ENCODE results near the gene TPP1. TPM values are rescaled to one million over a fixed set of nuclear protein-coding genes. Genes with fewer than 3 reads are reported as not detected.
A peak's percentile ranks its signal among the peaks of the same experiment; 100 is the strongest.

Gene TPP1
- 100 to 1,000 TPM; 111 to 131 (median 118) TPM for polyA plus RNA-seq (ENCODE audit: insufficient read length in 3 of 3)

DNA sequence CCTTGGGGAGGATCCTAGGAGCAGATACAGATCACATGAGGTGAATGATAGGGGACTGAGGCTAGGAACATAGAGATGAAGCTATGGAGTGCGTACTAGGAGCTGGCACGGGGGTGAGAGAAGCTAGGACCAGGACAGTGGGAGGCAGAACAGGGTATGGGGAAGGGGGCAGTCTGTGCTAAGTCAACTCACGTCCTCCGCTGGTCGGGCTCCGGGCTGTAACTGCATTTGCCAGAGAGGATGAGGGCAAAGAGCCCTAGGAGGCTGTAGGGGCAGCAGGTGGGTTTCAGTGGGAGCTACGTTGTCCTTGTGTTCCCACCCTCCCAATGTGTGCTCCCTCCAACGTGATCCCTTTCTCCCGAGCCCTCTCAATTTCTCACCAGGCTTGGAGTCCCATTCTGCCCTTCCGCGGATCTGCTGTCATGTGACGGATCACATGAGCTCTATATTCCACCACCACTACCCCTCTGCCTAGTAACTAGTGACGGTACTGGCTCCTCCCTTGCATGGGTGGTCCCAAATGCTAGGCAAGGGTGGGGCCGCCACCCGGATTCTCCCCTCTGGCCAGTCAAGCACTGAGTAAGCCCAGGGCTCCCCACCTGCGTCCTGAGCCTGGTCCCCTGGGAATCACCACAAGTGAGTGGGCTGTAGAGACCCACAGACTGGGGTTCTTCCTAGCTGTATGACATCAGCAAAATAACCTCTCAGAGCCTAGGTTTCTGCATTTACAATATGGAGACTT lies at the start of gene TPP1:
TSS of gene TPP1 (minus strand) at position 419 of the 742 bp plus-strand sequence. CDS start at position 397, 22 bp downstream.
- peak; percentile 87 to 94 (median 89) for DNase-seq (ENCODE audit: low read depth in 3 of 3, low spot score in 2 of 3)

DNA sequence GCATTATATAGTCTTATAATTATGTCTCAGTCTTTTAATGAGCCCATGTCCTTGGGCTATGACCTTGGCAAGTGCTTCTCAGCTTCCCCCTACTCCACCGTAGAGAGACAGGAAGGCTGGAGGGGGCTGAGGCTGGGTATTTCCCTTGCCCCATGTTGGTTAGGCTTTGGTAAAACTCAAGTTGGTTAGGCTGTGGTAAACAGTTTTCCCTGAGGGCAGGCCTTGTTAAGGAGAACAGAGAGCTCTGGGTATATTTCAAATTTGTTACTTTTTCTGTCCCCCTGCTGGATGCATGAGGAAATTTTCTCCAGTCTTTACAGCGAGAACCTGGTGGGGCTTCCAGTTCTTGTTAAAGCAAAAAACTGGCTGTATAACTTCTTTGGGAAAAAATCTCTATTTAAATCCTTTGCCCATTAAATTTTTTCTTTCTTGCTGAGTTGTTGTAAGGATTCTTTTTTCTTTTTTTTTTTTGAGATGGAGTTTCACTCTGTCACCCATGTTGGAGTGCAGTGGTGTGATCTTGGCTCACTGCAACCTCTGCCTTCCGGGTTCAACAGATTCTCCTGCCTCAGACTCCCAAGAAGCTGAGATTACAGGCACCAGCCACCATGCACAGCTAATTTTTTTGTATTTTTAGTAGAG lies 48.6 kb upstream of the TPP1 start:
- no peak for DNase-seq (ENCODE audit: low read depth in 3 of 3, low spot score in 2 of 3)

DNA sequence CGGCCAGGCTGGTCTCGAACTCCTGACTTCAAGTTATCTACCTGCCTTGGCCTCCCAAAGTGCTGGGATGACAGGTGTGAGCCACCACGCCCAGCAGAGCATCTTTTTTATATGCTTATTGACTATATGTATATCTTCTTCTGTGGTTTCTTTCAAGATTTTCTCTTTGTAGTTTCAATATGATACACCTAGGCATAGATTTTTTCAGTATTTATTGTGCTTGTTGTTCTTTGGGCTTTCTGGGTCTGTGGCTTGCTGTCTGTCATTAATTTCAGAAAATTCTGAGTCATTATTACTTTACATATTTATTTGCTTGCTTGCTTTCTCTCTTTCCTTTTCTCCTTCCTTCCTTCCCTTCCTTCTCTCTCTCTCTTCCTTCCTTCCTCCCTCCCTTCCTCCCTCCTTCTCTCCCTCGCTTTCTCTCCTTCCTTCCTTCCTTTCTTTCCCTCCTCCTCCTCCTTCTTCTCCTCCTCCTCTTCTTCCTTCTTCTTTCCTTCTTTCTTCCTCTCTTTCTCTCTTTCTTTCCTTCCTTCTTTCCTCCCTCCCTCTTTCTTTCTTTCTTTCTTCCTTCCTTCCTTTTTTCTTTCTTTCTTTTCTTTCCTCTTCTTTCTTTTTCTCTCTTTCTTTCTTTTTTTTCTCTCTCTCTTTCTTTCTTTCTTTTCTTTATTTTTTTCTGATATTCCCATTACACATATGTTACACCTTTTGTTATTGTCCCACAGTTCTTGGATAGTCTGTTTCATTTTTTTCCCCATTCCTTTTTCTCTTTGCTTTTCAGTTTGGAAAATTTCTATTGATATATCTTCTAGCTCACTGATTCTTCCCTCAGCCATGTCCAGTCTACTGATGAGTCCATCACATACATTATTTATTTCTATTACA lies 47.3 kb upstream of the TPP1 start:
- DNase-seq (ENCODE audit: low read depth in 3 of 3, low spot score in 2 of 3) = no peak

DNA sequence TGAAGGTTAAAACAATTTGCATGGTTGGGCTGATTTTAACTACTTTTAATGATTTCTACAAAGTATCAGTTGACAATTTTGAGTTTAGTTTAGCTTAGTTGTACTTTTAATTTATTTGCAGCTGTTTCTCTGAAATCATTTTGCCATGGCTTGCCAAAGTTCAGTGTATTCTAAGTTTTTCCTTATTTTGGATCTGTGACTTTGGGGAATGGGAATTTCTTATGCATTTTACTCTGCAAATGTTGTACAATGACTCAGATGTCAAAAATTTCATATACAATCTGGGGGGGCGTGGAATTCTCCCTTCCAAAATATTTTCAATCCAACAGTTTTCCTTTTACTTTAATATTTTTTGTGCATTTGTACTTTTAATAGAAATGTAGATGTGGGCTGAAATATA lies 45.3 kb upstream of the TPP1 start:
- no peak for DNase-seq (ENCODE audit: low read depth in 3 of 3, low spot score in 2 of 3)

DNA sequence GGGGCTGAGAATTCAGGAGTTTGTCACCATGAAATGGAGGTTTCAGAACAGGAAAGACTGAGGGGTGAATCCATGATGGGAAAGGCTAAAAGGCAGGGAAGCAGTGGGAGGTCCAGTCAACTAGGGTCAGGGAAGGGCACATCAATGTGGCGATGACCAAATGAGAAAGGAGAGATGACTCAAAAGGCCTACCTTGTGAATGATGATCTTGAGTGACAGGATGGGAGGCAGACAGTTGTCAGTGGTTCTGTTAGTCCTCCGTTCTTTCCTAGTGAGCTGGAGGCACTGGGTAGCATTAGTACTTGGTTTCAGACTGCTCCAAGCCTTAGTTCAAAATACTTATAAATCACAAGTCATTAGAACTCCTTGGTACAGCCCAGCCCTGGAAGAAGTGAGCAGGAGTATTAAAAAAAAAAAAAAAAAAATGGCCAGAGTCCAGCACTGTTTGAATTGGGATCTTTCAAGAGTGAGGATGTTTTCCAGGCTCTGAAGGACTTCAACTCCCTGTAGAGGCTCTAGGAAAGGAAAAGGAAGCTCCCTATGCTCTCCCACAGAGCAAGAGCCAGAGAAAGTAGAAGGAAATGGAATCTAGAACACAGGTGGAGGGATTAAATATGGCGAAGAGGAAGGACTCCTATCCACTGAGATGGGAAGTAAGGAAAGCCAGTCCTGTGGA lies 44.7 kb upstream of the TPP1 start:
- DNase-seq (ENCODE audit: low read depth in 3 of 3, low spot score in 2 of 3) = no peak

DNA sequence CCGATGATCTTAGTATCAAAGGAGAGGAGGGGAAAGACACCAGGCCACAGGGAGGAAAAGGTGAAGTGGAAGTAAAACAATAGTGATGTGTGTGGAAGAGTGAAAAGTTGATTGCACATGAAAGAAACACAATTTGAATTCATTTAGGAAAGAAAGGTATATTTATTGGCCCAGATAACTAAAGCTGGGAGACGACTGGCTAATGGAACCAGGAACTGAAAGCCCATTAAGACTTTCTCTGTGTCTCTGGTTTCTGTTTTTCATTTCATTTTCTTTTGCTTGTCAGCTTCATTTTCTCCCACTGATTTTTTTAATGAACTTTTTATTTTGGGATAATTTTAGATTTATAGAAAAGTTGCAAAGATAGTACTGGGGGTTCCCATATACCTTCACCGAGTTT lies 41.5 kb upstream of the TPP1 start:
- DNase-seq (ENCODE audit: low read depth in 3 of 3, low spot score in 2 of 3) = no peak

DNA sequence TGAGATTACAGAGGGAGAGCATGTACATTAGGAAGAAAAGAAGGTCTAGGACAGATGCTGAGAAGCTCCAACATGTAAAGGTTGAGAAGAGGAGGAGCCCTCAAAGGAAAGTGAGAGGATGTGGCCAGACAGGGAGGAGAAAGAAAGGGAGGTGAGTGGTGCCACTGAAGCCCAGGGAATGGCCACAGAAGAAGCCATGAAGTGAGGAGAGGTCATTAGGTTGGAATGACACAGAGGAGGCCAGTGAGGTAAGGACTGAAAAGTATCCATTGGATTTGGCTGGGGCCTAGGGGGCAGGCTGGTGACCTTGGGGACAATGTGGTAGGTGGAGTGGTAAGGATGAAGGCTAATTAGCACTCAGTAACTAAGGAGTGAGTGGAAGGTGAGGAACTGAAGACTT lies 39.4 kb upstream of the TPP1 start:
- no peak for DNase-seq (ENCODE audit: low read depth in 3 of 3, low spot score in 2 of 3)

DNA sequence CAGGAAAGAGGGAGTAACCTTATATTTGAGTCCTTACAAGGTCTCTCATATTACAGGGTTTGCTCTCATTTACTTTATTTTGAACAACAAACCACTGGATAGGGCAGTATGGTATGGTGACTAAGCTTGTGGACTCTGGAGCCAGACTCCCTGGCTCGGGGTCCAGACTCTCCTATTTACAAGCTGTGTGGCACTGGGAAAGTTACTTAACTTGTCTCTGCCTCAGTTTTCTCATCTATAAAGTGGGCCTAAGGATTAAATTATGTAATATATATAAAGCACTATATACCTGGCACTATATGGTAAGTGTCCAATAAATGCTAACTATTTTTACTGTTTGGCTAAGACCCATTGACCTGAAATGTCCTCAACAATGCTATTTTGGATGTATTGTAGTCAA lies 38.1 kb upstream of the TPP1 start:
- no peak for DNase-seq (ENCODE audit: low read depth in 3 of 3, low spot score in 2 of 3)

DNA sequence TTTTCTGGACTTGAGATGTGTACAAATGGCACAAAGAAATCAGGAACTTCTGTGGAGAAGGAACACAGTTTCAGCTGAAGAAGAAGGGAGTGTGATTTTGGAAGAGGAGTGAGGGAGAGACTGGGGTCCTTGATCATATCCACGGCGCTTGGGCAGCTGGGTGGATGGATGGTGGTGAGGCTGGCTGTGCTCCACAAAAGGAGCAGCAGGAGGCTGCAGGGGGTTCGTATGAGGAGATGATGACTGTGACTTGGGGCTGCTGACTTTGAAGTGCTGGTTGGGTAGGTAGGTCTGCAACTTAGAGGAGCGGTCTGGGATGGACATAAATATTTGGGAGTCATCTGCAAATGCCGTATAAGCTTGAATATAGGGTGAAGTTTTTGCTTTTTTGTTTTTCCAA lies 37.7 kb upstream of the TPP1 start:
- DNase-seq (ENCODE audit: low read depth in 3 of 3, low spot score in 2 of 3) = no peak

DNA sequence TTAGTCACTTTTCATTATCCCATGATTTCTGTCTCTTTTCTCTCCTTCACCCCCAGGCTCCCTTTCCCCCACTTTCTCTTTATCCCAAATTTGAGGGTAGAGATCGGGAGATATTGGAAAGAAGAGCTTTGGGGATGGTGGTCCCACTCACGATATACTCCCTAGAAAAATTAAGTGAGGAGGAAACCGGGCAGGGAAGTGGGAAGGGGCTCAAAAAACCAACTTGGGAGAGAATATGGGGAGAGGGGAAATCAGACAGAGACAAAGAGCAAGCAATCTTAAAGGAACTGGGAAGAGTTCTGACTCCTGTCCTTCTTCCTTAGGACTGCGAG lies 37.3 kb upstream of the TPP1 start:
- no peak for DNase-seq (ENCODE audit: low read depth in 3 of 3, low spot score in 2 of 3)

DNA sequence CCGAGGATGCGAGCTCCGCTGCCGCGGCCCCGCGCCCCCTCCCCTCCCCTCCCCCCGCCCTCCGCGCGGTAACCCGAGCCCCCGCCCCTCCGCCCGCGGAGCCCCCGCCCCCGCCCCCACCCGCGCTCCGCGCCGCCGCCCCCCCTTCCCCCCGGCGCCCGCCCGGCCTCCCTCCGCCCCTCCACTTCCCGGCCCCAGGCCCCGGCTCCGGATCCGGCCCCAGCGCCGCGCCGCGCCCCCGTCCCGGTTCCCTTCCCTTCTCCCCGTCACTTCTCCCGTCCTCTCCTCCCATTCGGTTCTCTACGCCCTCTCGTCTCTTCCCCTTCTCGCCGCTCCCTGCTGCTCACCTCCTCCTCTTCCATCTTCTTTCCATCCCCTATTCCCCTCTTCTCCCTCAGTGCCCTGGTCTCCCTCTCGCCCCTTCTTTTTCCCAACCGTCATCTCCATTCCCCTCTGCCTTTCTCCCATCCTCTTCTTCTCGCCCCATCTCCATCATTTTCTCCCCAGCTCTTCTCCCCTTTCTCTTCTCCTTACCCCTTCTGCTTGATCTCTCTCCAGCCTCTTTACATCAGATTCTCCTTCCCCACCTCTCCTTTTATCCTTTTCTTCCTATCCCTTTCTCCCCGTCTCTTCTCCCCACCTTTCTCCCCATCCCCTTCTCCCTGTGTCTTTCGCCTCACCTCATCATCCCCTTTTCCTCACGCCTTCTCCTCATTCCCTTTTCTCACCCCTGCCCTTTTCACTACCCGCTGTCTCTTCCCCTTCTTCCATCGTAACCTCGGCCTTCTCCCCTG lies 36.8 kb upstream of the TPP1 start, which contains the start of gene DCHS1:
TSS of gene DCHS1 (minus strand) at position 20 of the 794 bp plus-strand sequence. CDS start 14,196 bp downstream, outside the sequence.
- DNase-seq (ENCODE audit: low read depth in 3 of 3, low spot score in 2 of 3) = peak in 1 of 3 donors; percentile 13

DNA sequence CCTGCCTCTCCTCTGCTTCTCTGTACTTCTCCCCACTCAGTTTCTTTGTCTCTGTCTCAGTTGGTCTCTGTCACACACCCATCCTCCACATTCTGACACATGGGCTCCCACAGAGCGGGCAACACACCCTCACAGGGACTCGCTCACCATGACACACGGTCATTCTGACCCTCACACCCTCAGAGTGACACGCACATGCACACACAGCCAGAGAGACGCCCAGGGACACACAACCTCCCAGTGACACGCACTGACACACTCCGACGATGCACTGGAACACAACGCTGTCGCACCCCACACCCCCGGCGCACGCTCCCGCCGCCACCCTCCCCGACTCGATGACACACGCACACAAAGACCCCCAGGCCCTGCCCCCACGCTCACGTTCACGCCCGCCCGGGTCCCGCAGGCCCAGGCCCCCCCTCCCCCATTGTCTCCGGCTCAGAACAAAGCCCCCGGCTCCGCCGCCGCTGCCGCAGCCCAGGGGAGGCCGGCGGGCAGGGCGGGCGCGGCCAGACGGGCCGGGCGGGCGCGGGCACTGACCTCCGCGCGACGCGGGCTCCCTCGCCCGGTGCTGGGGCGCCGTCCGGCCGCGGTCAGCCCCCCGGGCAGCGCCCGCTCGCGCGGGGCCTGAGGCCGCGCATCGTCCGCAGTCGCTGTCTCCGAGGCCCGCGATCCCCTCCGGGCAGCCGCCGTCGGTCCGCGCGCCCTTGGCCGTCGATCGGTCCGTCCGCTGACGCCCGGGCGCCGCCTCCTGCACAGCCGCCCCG lies 36.0 kb upstream of the TPP1 start:
- peak in 1 of 3 donors; percentile 16 for DNase-seq (ENCODE audit: low read depth in 3 of 3, low spot score in 2 of 3)

DNA sequence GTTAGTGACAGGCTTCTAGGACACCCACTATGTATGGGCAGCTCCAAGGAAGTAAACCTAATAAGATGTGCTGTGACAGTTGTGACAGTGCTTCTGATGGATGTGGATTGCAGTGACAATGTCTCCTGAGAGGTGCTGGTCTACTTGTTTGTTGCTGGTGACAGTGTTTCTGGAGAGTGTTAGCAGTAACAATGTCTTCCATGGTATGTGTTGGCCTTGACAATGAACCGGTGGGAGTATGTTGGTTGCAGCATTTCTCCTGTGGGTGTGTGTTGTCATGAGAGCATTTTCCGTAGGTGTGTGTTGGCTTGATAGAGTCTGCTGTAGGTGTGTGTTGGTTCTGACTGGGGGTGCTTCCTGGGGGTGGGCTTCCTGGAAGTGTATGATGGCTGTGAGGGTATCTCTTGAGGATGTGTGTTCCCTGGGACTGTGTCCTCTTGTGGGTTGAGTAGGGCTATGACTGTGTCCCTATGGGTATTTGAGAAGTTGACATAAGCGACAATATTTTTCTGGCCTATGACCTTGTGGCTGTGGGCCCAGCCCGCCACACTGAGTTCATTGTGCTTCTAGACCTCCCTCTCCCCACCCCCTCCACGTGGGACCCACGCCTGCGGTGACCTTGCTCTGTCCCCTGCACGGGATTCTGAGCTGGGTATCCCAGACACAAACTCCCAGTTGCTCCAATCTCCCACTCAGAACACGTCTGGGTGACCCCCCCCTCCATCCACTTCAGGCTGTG lies 35.2 kb upstream of the TPP1 start:
- no peak for DNase-seq (ENCODE audit: low read depth in 3 of 3, low spot score in 2 of 3)

DNA sequence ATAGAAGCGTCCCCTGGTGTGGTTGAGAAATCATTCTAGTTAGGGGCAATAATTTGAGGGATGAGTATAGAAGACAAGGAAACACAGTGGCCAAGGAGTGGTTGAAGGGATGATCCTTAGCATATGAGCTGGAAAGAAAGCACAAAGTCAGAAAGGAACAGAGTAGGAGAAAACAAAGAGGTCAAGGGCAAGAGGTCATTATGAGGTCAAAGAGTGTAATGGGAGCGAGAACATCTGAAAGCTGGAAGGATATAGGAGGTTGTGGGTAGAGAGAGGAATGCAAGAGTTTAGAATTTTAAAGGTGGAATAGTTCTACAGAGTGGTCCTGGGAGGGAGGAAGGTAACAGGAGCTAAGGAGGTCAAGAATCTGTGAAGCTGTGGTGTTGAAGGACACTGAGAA lies 34.4 kb upstream of the TPP1 start:
- no peak for DNase-seq (ENCODE audit: low read depth in 3 of 3, low spot score in 2 of 3)

DNA sequence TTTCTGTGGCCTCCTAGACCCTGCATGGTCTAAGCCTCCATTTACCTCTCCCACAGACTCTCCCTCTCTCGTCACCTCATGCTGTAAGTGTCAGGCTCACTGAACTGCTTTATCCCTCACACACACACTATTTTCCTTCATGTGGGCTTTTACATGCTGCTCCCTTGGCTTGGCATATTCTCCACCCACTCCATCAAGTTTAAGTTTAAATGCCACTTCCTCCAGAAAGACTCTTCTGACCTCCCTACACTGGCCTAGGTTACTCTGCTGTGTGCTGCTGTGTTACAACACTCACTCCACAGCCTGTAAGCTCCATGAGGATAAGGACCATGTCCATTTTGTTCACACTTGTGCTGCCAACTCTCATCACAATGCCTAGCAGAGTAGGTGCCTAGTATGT lies 33.9 kb upstream of the TPP1 start:
- no peak for DNase-seq (ENCODE audit: low read depth in 3 of 3, low spot score in 2 of 3)

DNA sequence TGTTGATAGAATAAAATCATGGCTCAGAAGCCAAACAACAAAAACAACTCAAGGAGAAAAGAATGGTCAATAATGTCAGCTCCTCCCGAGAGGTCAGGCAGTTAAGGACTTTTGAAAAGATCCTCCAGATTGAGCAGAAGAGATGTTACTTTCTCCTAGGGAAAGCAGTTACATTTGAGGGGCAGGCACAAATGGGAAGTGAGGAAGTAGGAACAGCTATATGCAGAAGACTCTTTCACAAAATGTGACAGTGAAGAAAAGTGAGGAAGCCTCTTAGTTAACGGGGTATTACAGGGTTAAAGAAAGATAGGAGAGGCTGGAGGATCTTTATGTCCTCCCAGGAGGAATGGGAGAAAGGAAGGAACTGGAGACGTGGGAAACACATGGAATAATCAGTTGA lies 33.0 kb upstream of the TPP1 start:
- no peak for DNase-seq (ENCODE audit: low read depth in 3 of 3, low spot score in 2 of 3)

DNA sequence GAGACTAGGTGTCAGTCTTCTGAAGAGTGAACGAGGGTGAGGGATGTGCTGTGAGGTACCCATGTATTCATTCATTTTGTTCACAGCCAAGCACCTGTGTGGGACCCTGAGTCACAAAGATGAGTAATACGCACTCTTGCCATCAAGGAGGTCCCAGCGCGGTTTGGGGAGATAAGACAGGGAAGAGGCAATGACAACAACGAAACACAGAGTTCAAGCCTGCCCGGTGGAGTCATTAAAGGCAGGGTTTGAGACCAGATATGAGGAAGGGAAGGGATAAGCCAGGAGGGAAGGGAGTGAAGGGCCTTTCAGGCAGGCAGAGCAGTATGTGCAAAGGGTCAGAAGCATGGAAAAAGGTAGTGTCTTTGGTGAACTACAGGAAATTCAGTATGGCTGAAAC lies 31.8 kb upstream of the TPP1 start:
- no peak for DNase-seq (ENCODE audit: low read depth in 3 of 3, low spot score in 2 of 3)

DNA sequence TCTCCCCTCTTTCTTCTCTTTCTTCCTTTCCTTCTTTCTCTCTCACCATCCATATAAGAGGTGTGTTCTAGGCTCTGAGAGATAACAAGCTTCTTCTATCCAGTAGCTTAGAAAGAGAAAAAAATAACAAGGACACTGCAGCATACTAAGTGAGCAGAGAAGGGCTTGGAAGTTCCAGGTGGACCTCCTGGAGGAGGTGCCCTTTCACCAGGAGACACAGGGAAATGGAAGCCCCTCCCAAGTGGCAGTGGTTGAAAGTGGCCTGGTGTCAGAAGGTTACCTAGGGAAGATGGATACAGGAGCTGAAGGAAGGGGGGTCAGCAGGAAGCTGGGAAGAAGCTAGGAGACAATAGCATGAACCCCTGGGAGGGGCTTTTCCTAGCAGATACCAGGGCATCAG lies 30.9 kb upstream of the TPP1 start:
- no peak for DNase-seq (ENCODE audit: low read depth in 3 of 3, low spot score in 2 of 3)

DNA sequence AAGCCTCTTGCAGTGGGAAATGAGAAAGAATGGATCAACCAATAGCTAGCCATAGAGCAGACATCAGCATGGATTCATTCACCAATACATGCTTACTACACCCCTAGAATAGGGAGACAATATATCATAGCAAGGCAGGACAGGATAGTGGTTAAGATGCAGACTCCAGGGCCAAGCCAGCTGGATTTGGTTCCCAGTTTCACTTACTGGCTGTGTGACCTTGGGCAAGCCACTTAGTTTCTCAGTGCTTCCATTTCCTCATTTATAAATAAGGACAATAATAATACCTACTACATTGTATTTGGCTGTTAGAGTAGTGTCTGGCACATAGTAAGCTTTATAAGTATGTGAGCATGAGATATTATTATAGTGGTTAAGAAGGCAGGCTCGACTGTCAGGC lies 29.3 kb upstream of the TPP1 start:
- no peak for DNase-seq (ENCODE audit: low read depth in 3 of 3, low spot score in 2 of 3)

Measured in right renal cortex interstitium (tissue), 3 donors.